Neuronal stem cell (in vitro differentiated cells): ENCODE measurements around the gene SYT15B.
"Not testable (repeated sequence)": the region's sequence is repeated elsewhere in the genome, so short reads cannot be mapped to it uniquely, and the experiment has no call there.

ENCODE experiments used
- DNase-seq: peaks from one replicate; pipeline ENCODE4 v3.0.0-alpha.2; 2013; ENCODE audit warnings: low spot score
- H2AFZ ChIP-seq: one replicate; pipeline ENCODE4 v1.6.1; 2013; ENCODE audit warnings: mild to moderate bottlenecking, low read length, inconsistent platforms
- H2AK5ac ChIP-seq: 2 replicates; pipeline ENCODE4 v1.6.1; 2013; ENCODE audit warnings: low read depth, mild to moderate bottlenecking, inconsistent platforms, low read length, moderate library complexity, mixed read lengths
- H2BK120ac ChIP-seq: 2 replicates; pipeline ENCODE4 v1.6.1; 2013; ENCODE audit warnings: low read depth, mild to moderate bottlenecking, inconsistent platforms, low read length, moderate library complexity, mixed read lengths
- H2BK12ac ChIP-seq: one replicate; pipeline ENCODE4 v1.6.1; 2013; ENCODE audit warnings: low read length, inconsistent platforms
- H2BK15ac ChIP-seq: 2 replicates; pipeline ENCODE4 v1.6.1; 2013; ENCODE audit warnings: mild to moderate bottlenecking, low read length, inconsistent platforms, mixed read lengths
- H2BK5ac ChIP-seq: one replicate; pipeline ENCODE4 v1.6.1; 2013; ENCODE audit warnings: inconsistent platforms, mild to moderate bottlenecking, low read length, moderate library complexity
- H3K14ac ChIP-seq: one replicate; pipeline ENCODE4 v1.6.1; 2013; ENCODE audit warnings: low read length, inconsistent platforms
- H3K18ac ChIP-seq: 2 replicates; pipeline ENCODE4 v1.6.1; 2013; ENCODE audit warnings: low read length, inconsistent platforms
- H3K23ac ChIP-seq: 2 replicates; pipeline ENCODE4 v1.6.1; 2013; ENCODE audit warnings: low read depth, mild to moderate bottlenecking, mixed read lengths, low read length, inconsistent platforms; ENCODE audit not compliant: poor library complexity
- H3K27ac ChIP-seq: replicated peaks from 3 replicates; pipeline ENCODE4 v1.5.1; 2013; ENCODE audit warnings: low read length, inconsistent platforms
- H3K27me3 ChIP-seq, 3 experiments: 2 replicates each; pipeline ENCODE4 v1.6.1; 2013; ENCODE audit warnings: low read length in 3 of 3, mild to moderate bottlenecking in 2 of 3, inconsistent platforms in 1 of 3, low read depth in 1 of 3, mixed read lengths in 1 of 3, moderate library complexity in 1 of 3; ENCODE audit not compliant: control insufficient read depth in 3 of 3, insufficient read depth in 3 of 3
- H3K36me3 ChIP-seq, 2 donors: replicated peaks in 1 of 2; 2 replicates each; pipeline ENCODE4 v1.6.1; 2013; ENCODE audit warnings: low read length in 2 of 2; ENCODE audit not compliant: control insufficient read depth in 2 of 2, insufficient read depth in 2 of 2
- H3K4ac ChIP-seq: 2 replicates; pipeline ENCODE4 v1.6.1; 2013; ENCODE audit warnings: inconsistent platforms, mild to moderate bottlenecking, low read length, moderate library complexity
- H3K4me1 ChIP-seq, 2 donors: 1 replicate in 1 of 2; 2 replicates in 1 of 2; pipeline ENCODE4 v1.6.1; 2013; ENCODE audit warnings: low read length in 2 of 2, low read depth in 1 of 2; ENCODE audit not compliant: control insufficient read depth in 2 of 2, insufficient read depth in 1 of 2
- H3K4me2 ChIP-seq: one replicate; pipeline ENCODE4 v1.6.1; 2013; ENCODE audit warnings: mild to moderate bottlenecking, low read length, inconsistent platforms; ENCODE audit not compliant: insufficient read depth, poor library complexity, severe bottlenecking
- H3K4me3 ChIP-seq, 2 donors: 2 replicates each; pipeline ENCODE4 v1.5.1; 2013; ENCODE audit warnings: low read length in 2 of 2, mild to moderate bottlenecking in 2 of 2, inconsistent platforms in 1 of 2, moderate library complexity in 1 of 2
- H3K79me1 ChIP-seq: one replicate; pipeline ENCODE4 v1.6.1; 2013; ENCODE audit warnings: low read depth, mild to moderate bottlenecking, inconsistent platforms, low read length, moderate library complexity
- H3K9ac ChIP-seq: one replicate; pipeline ENCODE4 v1.6.1; 2013; ENCODE audit warnings: mild to moderate bottlenecking, low read depth, low read length, inconsistent platforms; ENCODE audit not compliant: poor library complexity
- H3K9me3 ChIP-seq, 2 donors: replicated peaks in 1 of 2; 2 replicates each; pipeline versions ENCODE3 to v1.6.1; 2013; ENCODE audit warnings: low read length in 2 of 2, mild to moderate bottlenecking in 2 of 2, inconsistent platforms in 1 of 2, low read depth in 1 of 2, mixed read lengths in 1 of 2, moderate library complexity in 1 of 2; ENCODE audit not compliant: control insufficient read depth in 2 of 2, insufficient read depth in 1 of 2
- H4K8ac ChIP-seq: one replicate; pipeline ENCODE4 v1.6.1; 2013; ENCODE audit warnings: low read depth, mild to moderate bottlenecking, inconsistent platforms, low read length, moderate library complexity
- H4K91ac ChIP-seq: one replicate; pipeline ENCODE4 v1.6.1; 2013; ENCODE audit warnings: low read length, low read depth, mild to moderate bottlenecking, inconsistent platforms; ENCODE audit not compliant: poor library complexity
- WGBS, 2 donors: extraction: QIAGEN DNeasy Blood & Tissue Kit; methylation state at CpG; one replicate each; pipeline ENCODE4 v1.1.7; 2013; ENCODE audit warnings: missing lambda C conversion rate in 2 of 2, mixed read lengths in 1 of 2; ENCODE audit not compliant: insufficient read length in 2 of 2, insufficient replicate concordance in 1 of 2; ENCODE audit errors: extremely low coverage in 2 of 2; 5-methylcytosine and 5-hydroxymethylcytosine counted together

SYT15B gene

DNA sequence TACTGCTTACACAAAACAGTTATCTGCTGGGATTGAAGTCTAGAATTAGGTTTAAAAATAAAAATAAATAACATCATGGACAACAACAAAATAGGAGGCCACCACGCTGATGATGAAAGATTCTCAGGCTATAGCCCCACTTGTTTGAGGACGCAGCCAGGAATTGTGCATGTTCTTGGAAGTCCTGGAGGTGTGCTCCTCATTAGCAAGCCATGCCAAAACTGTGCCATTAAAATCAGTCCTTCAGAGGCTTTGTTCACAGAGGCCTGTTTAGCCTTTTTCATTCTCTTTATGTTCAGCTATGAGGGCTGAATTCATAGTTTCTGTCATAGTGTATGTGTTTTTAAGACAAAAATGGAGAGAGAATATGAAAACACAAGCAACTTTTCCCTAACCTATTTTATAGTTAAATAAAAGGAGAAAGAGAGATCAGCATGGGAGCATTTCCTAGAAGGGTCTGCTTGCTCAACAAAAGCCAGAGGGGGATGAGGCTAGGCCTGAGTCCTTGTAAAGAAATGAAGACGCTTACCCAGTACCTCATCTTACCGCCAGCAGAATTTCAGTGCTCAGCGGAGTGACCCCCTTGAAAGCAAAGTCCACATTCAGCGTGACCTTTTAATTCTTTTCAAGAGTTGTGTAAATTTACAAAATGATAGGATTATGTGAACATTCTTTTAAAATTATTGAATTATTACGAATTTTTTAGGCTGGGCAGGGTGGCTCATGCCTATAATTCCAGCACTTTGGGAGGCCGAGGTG lies 46.2 kb downstream of the SYT15B start:
- H3K4me1 ChIP-seq, H3K27ac ChIP-seq, H3K9ac ChIP-seq, H2AFZ ChIP-seq, H3K79me1 ChIP-seq, DNase-seq, H3K18ac ChIP-seq, H4K91ac ChIP-seq, H3K9me3 ChIP-seq, H3K23ac ChIP-seq, H2AK5ac ChIP-seq, H3K4ac ChIP-seq, H3K36me3 ChIP-seq, H2BK12ac ChIP-seq, H4K8ac ChIP-seq, H3K4me2 ChIP-seq, H3K27me3 ChIP-seq, H3K14ac ChIP-seq, H2BK120ac ChIP-seq, H2BK5ac ChIP-seq, H2BK15ac ChIP-seq, H3K4me3 ChIP-seq: not testable (repeated sequence)
- no CpG with 5 or more reads among the region's 8 CpGs for WGBS, 2 donors
